Activated T-helper 1 cell treated with Interleukin-2 at 50 U/mL for 16 hours (primary cell): ENCODE results near the gene ENO1.

Experiments
- DNase-seq: peaks from one replicate; pipeline ENCODE4 v3.0.0-alpha.2; 2020; ENCODE audit warnings: low read depth

The ENO1 gene

DNA sequence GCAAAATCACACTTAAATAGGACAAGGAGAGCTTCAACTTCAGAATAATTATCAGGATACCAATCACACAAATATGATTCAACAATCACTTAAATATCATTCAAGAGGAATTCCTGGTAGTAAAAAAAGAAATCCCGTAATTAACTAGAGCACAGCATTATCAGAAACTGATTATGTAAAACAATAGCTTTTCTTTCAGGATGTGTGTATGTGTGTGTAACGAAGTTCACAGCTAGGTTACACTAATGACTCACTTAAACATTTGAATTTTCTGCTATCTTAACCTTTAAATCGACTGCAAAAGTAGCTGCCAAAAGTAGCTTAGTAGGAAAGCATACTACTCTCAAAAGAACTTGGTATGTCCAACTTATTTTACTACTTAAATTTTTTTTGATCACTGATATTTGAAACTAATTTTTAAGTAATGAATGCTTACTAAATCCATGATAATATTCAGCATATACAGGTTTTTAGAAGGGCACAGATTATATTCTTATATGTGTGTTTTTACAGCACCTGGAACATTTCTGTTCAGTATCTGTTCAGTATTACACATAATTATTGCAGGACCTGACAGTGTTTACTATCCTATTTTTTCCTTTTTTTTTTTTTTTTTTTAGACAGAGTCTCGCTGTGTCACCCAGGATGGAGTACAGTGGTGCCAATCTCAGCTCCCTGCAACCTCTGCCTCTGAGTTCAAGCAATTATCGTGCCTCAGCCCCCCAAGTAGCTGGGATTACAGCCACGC is 65.3 kb downstream of the ENO1 start:
- DNase-seq: no peak

DNA sequence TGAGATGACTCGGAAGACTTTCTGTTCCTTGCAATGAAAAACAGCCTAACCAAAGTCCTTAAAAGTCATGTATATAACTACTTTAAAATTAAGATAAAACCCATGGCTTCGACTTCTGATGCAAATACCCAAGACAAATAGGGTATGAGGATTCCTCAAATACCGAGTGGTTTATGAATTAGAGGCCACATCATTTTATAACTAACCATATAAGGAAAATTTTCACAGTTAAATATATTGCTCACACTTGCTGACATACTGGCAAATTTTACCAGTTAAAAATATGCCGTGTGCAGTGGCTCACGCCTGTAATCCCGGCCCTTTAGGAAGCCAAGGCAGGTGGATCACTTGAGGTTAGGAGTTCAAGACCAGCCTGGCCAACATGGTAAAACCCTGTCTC is 66.4 kb downstream of the ENO1 start:
- DNase-seq: no peak
